Uterus (tissue), 4 donors: ENCODE measurements around the gene ANKRD63. TPM values are rescaled to one million over a fixed set of nuclear protein-coding genes. Genes with fewer than 3 reads are reported as not detected.

ENCODE experiments used
- DNase-seq, 2 donors: peaks; one replicate each; pipeline ENCODE4 v3.0.0-alpha.2; 2019 to 2020
- H3K27ac ChIP-seq, 2 donors: fragments of 200-600 bp; sonication (generic); 1 replicate in 1 of 2; 2 replicates in 1 of 2; pipeline ENCODE4 v1.5.1; 2016 to 2018
- H3K27me3 ChIP-seq, 2 donors: fragments of 200-600 bp; sonication (generic); one replicate each; pipeline ENCODE4 v1.5.1; 2018 to 2019; ENCODE audit warnings: control low read depth in 1 of 2
- H3K36me3 ChIP-seq, 2 donors: fragments of 200-600 bp; sonication (generic); one replicate each; pipeline ENCODE4 v1.5.1; 2019; ENCODE audit warnings: control low read depth in 1 of 2
- H3K4me1 ChIP-seq, 2 donors: fragments of 200-600 bp; sonication (generic); one replicate each; pipeline ENCODE4 v1.5.1; 2018 to 2019; ENCODE audit warnings: control low read depth in 1 of 2
- H3K4me3 ChIP-seq, 2 donors: fragments of 200-600 bp; sonication (generic); 1 replicate in 1 of 2; 2 replicates in 1 of 2; pipeline ENCODE4 v1.5.1; 2018 to 2019; ENCODE audit warnings: mild to moderate bottlenecking in 1 of 2
- H3K9me3 ChIP-seq, 2 donors: fragments of 200-600 bp; sonication (generic); one replicate each; pipeline ENCODE4 v1.5.1; 2019; ENCODE audit warnings: control low read depth in 1 of 2
- CTCF ChIP-seq, 4 experiments: fragments of 200-600 bp in 2 of 4; fragments of 450-650 bp in 2 of 4; sonication (generic) in 2 of 4; IDR thresholded peaks; one replicate each; pipeline ENCODE4 v1.5.1; 2016 to 2019; ENCODE audit warnings: antibody characterized with exemption in 4 of 4, mild to moderate bottlenecking in 2 of 4, moderate library complexity in 1 of 4
- POLR2A ChIP-seq, 2 donors: fragments of 450-650 bp; IDR thresholded peaks; one replicate each; pipeline ENCODE4 v1.6.1; 2016; ENCODE audit warnings: antibody characterized with exemption in 2 of 2, mild to moderate bottlenecking in 1 of 2, moderate library complexity in 1 of 2
- intact Hi-C: fragments of 100-400 bp; cut with DNase I; formaldehyde crosslinking; loops from one replicate; pipeline ENCODE4 v1.15.1; 2023; ENCODE audit warnings: low total_unique reads
- total RNA-seq, 4 donors: library from RNA; depleted of rRNA in 3 of 4; stranded (reverse); fragments of >200 nt in 3 of 4; gene quantifications; one replicate each; pipeline versions ENCODE4 v1.1.0 to v1.2.4, GENCODE V29; 2014 to 2023
- donor health status: DM: yes; HTN: yes; CAD: no.

ANKRD63 gene
- total RNA-seq, 4 donors from 2014 or later, result 0.28 to 0.52 TPM; not detected in 2

GRCh38 chr15:40320409-40320808, 37.5 kb upstream of the ANKRD63 start:
- intact Hi-C loops, result no loop called here
- Histone ChIP-seq H3K27me3 (no peaks in the 10 kb centered on the region), H3K9me3 (no peaks in the 10 kb centered on the region), H3K27ac (no peak overlapping the region), H3K4me1 (no peaks in the 10 kb centered on the region), H3K36me3 (no peaks in the 10 kb centered on the region), H3K4me3 (no peak overlapping the region)
- no peak for DNase-seq
- no peak for TF ChIP-seq POLR2A (IDR thresholded peaks at IDR 0.05)

GRCh38 chr15:40317580-40317979, 34.7 kb upstream of the ANKRD63 start:
- no peaks in the 10 kb centered on the region for H3K27me3 ChIP-seq
- DNase-seq, result no peak
- TF ChIP-seq CTCF (IDR thresholded peaks at IDR 0.05) (no peak), POLR2A (IDR thresholded peaks at IDR 0.05) (no peak)
- intact Hi-C loops, result no loop called here
- no peak overlapping the region for H3K4me3 ChIP-seq
- H3K9me3 ChIP-seq, result no peaks in the 10 kb centered on the region
- H3K36me3 ChIP-seq, result no peaks in the 10 kb centered on the region
- H3K27ac ChIP-seq, result no peak overlapping the region
- H3K4me1 ChIP-seq, result no peaks in the 10 kb centered on the region

GRCh38 chr15:40316931-40317330, 34.1 kb upstream of the ANKRD63 start:
- Histone ChIP-seq H3K27ac (no peak overlapping the region), H3K4me3 (no peak overlapping the region), H3K4me1 (no peaks in the 10 kb centered on the region), H3K27me3 (no peaks in the 10 kb centered on the region), H3K9me3 (no peaks in the 10 kb centered on the region), H3K36me3 (no peaks in the 10 kb centered on the region)
- intact Hi-C loops, result no loop called here
- no peak for DNase-seq
- TF ChIP-seq CTCF (IDR thresholded peaks at IDR 0.05) (no peak), POLR2A (IDR thresholded peaks at IDR 0.05) (no peak)

- DNase-seq, result no peak
- no peaks in the 10 kb centered on the region for H3K9me3 ChIP-seq
- no peak for TF ChIP-seq POLR2A (IDR thresholded peaks at IDR 0.05)
- no peaks in the 10 kb centered on the region for H3K36me3 ChIP-seq
- no peak overlapping the region for H3K27ac ChIP-seq
- intact Hi-C loops, result no loop called here
- H3K27me3 ChIP-seq, result no peaks in the 10 kb centered on the region
- H3K4me3 ChIP-seq, result no peak overlapping the region
- H3K4me1 ChIP-seq, result no peaks in the 10 kb centered on the region
Observed at GRCh38 chr15:40314723-40315276, 31.9 kb upstream of the ANKRD63 start.

GRCh38 chr15:40313531-40314398, 30.9 kb upstream of the ANKRD63 start:
- intact Hi-C loops, result no loop called here
- H3K9me3 ChIP-seq, result no peaks in the 10 kb centered on the region
- no peak for DNase-seq
- H3K4me1 ChIP-seq, result no peaks in the 10 kb centered on the region
- H3K27ac ChIP-seq, result no peak overlapping the region
- TF ChIP-seq CTCF (IDR thresholded peaks at IDR 0.05) (no peak), POLR2A (IDR thresholded peaks at IDR 0.05) (no peak)
- H3K4me3 ChIP-seq, result no peak overlapping the region
- H3K36me3 ChIP-seq, result no peaks in the 10 kb centered on the region
- no peaks in the 10 kb centered on the region for H3K27me3 ChIP-seq

GRCh38 chr15:40312370-40313158, 29.7 kb upstream of the ANKRD63 start:
- Histone ChIP-seq H3K4me1 (no peaks in the 10 kb centered on the region), H3K9me3 (no peaks in the 10 kb centered on the region), H3K36me3 (no peaks in the 10 kb centered on the region), H3K27me3 (no peaks in the 10 kb centered on the region), H3K4me3 (no peak overlapping the region), H3K27ac (no peak overlapping the region)
- TF ChIP-seq CTCF (IDR thresholded peaks at IDR 0.05), result no peak
- no peak for TF ChIP-seq POLR2A (IDR thresholded peaks at IDR 0.05)
- no peak for DNase-seq
- intact Hi-C loops, result no loop called here
